ENCODE measurements around the gene TNFRSF9.

- TF ChIP-seq CTCF (IDR thresholded peaks at IDR 0.05; ENCODE audit: poor library complexity): no peak
- TF ChIP-seq EZH2 (IDR thresholded peaks at IDR 0.05; ENCODE audit: borderline replicate concordance): no peak
These were observed 14.0 kb upstream of the TNFRSF9 start for GRCh38 chr1:7954683-7955082.

Measured in hepatocyte (in vitro differentiated cells).